WTC11 (cell line): ENCODE measurements around the gene PLEKHA6.
A peak's percentile ranks its signal among the peaks of the same experiment; 100 is the strongest.

Experiments
- ATF1 ChIP-seq: sonication (generic); formaldehyde crosslinking; IDR thresholded peaks from 2 replicates; pipeline ENCODE4 v1.8.1; 2023; ENCODE audit warnings: mild to moderate bottlenecking, moderate library complexity, missing genetic modification reagents
- ATF2 ChIP-seq: sonication (generic); formaldehyde crosslinking; IDR thresholded peaks from 2 replicates; pipeline ENCODE4 v1.8.1; 2022; ENCODE audit warnings: low read depth, missing genetic modification reagents, borderline replicate concordance
- CREM ChIP-seq: sonication (generic); formaldehyde crosslinking; IDR thresholded peaks from 2 replicates; pipeline ENCODE4 v1.8.1; 2022; ENCODE audit warnings: mild to moderate bottlenecking, missing genetic modification reagents, moderate library complexity
- CTCF ChIP-seq: fragments of 200-600 bp; IDR thresholded peaks from 2 replicates; pipeline ENCODE4 v1.8.0; 2022; ENCODE audit warnings: antibody characterized with exemption
- ETV6 ChIP-seq: sonication (generic); formaldehyde crosslinking; IDR thresholded peaks from 2 replicates; pipeline ENCODE4 v1.8.1; 2022; ENCODE audit warnings: mild to moderate bottlenecking, missing genetic modification reagents
- FOXP4 ChIP-seq: sonication (generic); formaldehyde crosslinking; IDR thresholded peaks from 2 replicates; pipeline ENCODE4 v1.8.0; 2022; ENCODE audit warnings: mild to moderate bottlenecking, missing genetic modification reagents
- NFYB ChIP-seq: sonication (generic); formaldehyde crosslinking; conservative IDR thresholded peaks from 2 replicates; pipeline ENCODE4 v1.8.0; 2022; ENCODE audit warnings: low read depth, missing genetic modification reagents
- NR2C2 ChIP-seq: sonication (generic); formaldehyde crosslinking; IDR thresholded peaks from 2 replicates; pipeline ENCODE4 v1.8.0; 2022; ENCODE audit warnings: mild to moderate bottlenecking, missing genetic modification reagents
- RORB ChIP-seq: fragments of 250-450 bp; sonication (Bioruptor Pico); IDR thresholded peaks from 2 replicates; pipeline ENCODE4 v1.9.0; 2021; ENCODE audit warnings: mild to moderate bottlenecking
- SP1 ChIP-seq: sonication (generic); formaldehyde crosslinking; conservative IDR thresholded peaks from 2 replicates; pipeline ENCODE4 v1.8.1; 2022; ENCODE audit warnings: missing genetic modification reagents
- TEAD4 ChIP-seq: sonication (generic); formaldehyde crosslinking; IDR thresholded peaks from 2 replicates; pipeline ENCODE4 v1.8.0; 2022; ENCODE audit warnings: mild to moderate bottlenecking, missing genetic modification reagents
- ZNF263 ChIP-seq: sonication (generic); formaldehyde crosslinking; IDR thresholded peaks from 2 replicates; pipeline ENCODE4 v1.8.1; 2022; ENCODE audit warnings: low read depth, mild to moderate bottlenecking, moderate library complexity, missing genetic modification reagents
- ZNF317 ChIP-seq: sonication (generic); formaldehyde crosslinking; IDR thresholded peaks from 2 replicates; pipeline ENCODE4 v1.8.1; 2023; ENCODE audit warnings: low read depth, mild to moderate bottlenecking, moderate library complexity, missing genetic modification reagents, borderline replicate concordance
- ZNF671 ChIP-seq: fragments of 250-450 bp; sonication (Bioruptor Pico); IDR thresholded peaks from 2 replicates; pipeline ENCODE4 v1.8.0; 2021; ENCODE audit warnings: mild to moderate bottlenecking

- TF ChIP-seq NR2C2 (CRISPR knock-in tag), result no peak
- TF ChIP-seq CTCF, result no peak
- TF ChIP-seq SP1 (CRISPR knock-in tag), result no peak
- no peak for TF ChIP-seq CREM
- TF ChIP-seq NFYB, result no peak
- TF ChIP-seq TEAD4 (CRISPR knock-in tag), result no peak
- TF ChIP-seq FOXP4 (CRISPR knock-in tag), result no peak
- no peak for TF ChIP-seq ATF2 (CRISPR knock-in tag)
- no peak for TF ChIP-seq ZNF263 (CRISPR knock-in tag)
- no peak for TF ChIP-seq ZNF671
- TF ChIP-seq ZNF317 (CRISPR knock-in tag), result no peak
- TF ChIP-seq ATF1, result no peak
- no peak for TF ChIP-seq RORB (CRISPR knock-in tag)
- TF ChIP-seq ETV6 (CRISPR knock-in tag), result 0 out of 2 replicates have a peak, but pooled peaks have one; percentile 41
Measured at GRCh38 chr1:204342310-204342709, 17.4 kb downstream of the PLEKHA6 start.
